GM12891 (cell line): Measurements from ENCODE around the gene SURF6.

Experiments
- PAX5 ChIP-seq: IDR thresholded peaks from 2 replicates; pipeline ENCODE4 v1.6.1; 2011; ENCODE audit warnings: low read length, moderate library complexity, mild to moderate bottlenecking; ENCODE audit not compliant: insufficient read depth, severe bottlenecking
- POLR2A ChIP-seq: IDR thresholded peaks from 2 replicates; pipeline ENCODE4 v1.6.1; 2011; ENCODE audit warnings: low read depth, low read length, control low read depth
- POLR2AphosphoS5 ChIP-seq: IDR thresholded peaks from 2 replicates; pipeline ENCODE4 v1.6.1; 2011; ENCODE audit warnings: low read depth, low read length, control low read depth
- POU2F2 ChIP-seq: IDR thresholded peaks from 2 replicates; pipeline ENCODE4 v1.6.1; 2011; ENCODE audit warnings: low read depth, mild to moderate bottlenecking, control low read depth, low read length, moderate library complexity
- TAF1 ChIP-seq: IDR thresholded peaks from 2 replicates; pipeline ENCODE4 v1.6.1; 2011; ENCODE audit warnings: low read depth, low read length, control low read depth

GRCh38 chr9:133285252-133285775 lies 50.7 kb downstream of the SURF6 start:
- TF ChIP-seq POLR2AphosphoS5 (no peak), POLR2A (no peak), TAF1 (no peak), POU2F2 (no peak), PAX5 (no peak)
